ENCODE measurements around the gene PTN. TPM values are rescaled to one million over a fixed set of nuclear protein-coding genes. Genes with fewer than 3 reads are reported as not detected.

PTN gene
- total RNA-seq, 4 donors from 2014 or later = 20.2 to 118 (median 59.4) TPM

GRCh38 chr7:137213744-137214143, 129.8 kb downstream of the PTN start:
- no peak for DNase-seq
- no peaks in the 10 kb centered on the region for H3K9me3 ChIP-seq
- intact Hi-C loops (cut with DNase I; ENCODE audit: low total_unique reads) = no loop called here
- no peaks in the 10 kb centered on the region for H3K36me3 ChIP-seq
- no peak for TF ChIP-seq CTCF (IDR thresholded peaks at IDR 0.05)
- TF ChIP-seq POLR2A (IDR thresholded peaks at IDR 0.05) = no peak
- no peak overlapping the region for H3K27ac ChIP-seq
- H3K27me3 ChIP-seq = no peaks in the 10 kb centered on the region
- H3K4me3 ChIP-seq = no peak overlapping the region
- H3K4me1 ChIP-seq = no peaks in the 10 kb centered on the region

- Histone ChIP-seq H3K27me3 (no peaks in the 10 kb centered on the region), H3K27ac (no peak overlapping the region), H3K4me1 (no peaks in the 10 kb centered on the region), H3K9me3 (no peaks in the 10 kb centered on the region), H3K36me3 (no peaks in the 10 kb centered on the region), H3K4me3 (no peak overlapping the region)
- no peak for DNase-seq
- no peak for TF ChIP-seq CTCF (IDR thresholded peaks at IDR 0.05)
- TF ChIP-seq POLR2A (IDR thresholded peaks at IDR 0.05) = no peak
- intact Hi-C loops (cut with DNase I; ENCODE audit: low total_unique reads) = no loop called here
These were observed 134.2 kb downstream of the PTN start for GRCh38 chr7:137209151-137209817.

GRCh38 chr7:137206770-137207169, 136.8 kb downstream of the PTN start:
- no peaks in the 10 kb centered on the region for H3K4me1 ChIP-seq
- no peak for TF ChIP-seq POLR2A (IDR thresholded peaks at IDR 0.05)
- no peak for TF ChIP-seq CTCF (IDR thresholded peaks at IDR 0.05)
- DNase-seq = no peak
- no peak overlapping the region for H3K27ac ChIP-seq
- H3K27me3 ChIP-seq = no peaks in the 10 kb centered on the region
- H3K36me3 ChIP-seq = no peaks in the 10 kb centered on the region
- no peak overlapping the region for H3K4me3 ChIP-seq
- no peaks in the 10 kb centered on the region for H3K9me3 ChIP-seq
- intact Hi-C loops (cut with DNase I; ENCODE audit: low total_unique reads) = no loop called here

- H3K9me3 ChIP-seq = no peaks in the 10 kb centered on the region
- H3K4me1 ChIP-seq = no peaks in the 10 kb centered on the region
- DNase-seq = no peak
- H3K27ac ChIP-seq = no peak overlapping the region
- H3K27me3 ChIP-seq = no peaks in the 10 kb centered on the region
- intact Hi-C loops (cut with DNase I; ENCODE audit: low total_unique reads) = no loop called here
- H3K36me3 ChIP-seq = no peaks in the 10 kb centered on the region
- TF ChIP-seq CTCF (IDR thresholded peaks at IDR 0.05) (no peak), POLR2A (IDR thresholded peaks at IDR 0.05) (no peak)
- H3K4me3 ChIP-seq = no peak overlapping the region
These were observed 139.3 kb downstream of the PTN start for GRCh38 chr7:137204246-137204645.

GRCh38 chr7:137203351-137203750, 140.2 kb downstream of the PTN start:
- no peak overlapping the region for H3K4me3 ChIP-seq
- TF ChIP-seq CTCF (IDR thresholded peaks at IDR 0.05) (no peak), POLR2A (IDR thresholded peaks at IDR 0.05) (no peak)
- intact Hi-C loops (cut with DNase I; ENCODE audit: low total_unique reads) = no loop called here
- no peaks in the 10 kb centered on the region for H3K36me3 ChIP-seq
- H3K4me1 ChIP-seq = no peaks in the 10 kb centered on the region
- H3K9me3 ChIP-seq = no peaks in the 10 kb centered on the region
- no peak overlapping the region for H3K27ac ChIP-seq
- H3K27me3 ChIP-seq = no peaks in the 10 kb centered on the region
- DNase-seq = no peak

All from uterus (tissue), 4 donors.